Smooth muscle cell (in vitro differentiated cells): Measurements from ENCODE around the gene SETD1B. TPM values are rescaled to one million over a fixed set of nuclear protein-coding genes. Genes with fewer than 3 reads are reported as not detected.

Source experiments
- DNase-seq: peaks from one replicate; lab custom pipeline; 2025; ENCODE audit not compliant: unreplicated experiment; lab: John Stamatoyannopoulos, UW
- H2AFZ ChIP-seq: fragments of 200-600 bp; sonication (generic); 2 replicates; pipeline ENCODE4 v1.6.0; 2016; ENCODE audit warnings: antibody characterized with exemption, low read depth, mild to moderate bottlenecking
- H3F3A ChIP-seq: fragments of 200-600 bp; sonication (generic); 2 replicates; pipeline ENCODE4 v1.6.0; 2017; ENCODE audit warnings: antibody characterized with exemption, low read depth
- H3K27ac ChIP-seq: fragments of 200-600 bp; sonication (generic); 2 replicates; pipeline ENCODE4 v1.5.1; 2016; ENCODE audit warnings: low read depth, mild to moderate bottlenecking
- H3K27me3 ChIP-seq: fragments of 200-600 bp; sonication (generic); 2 replicates; pipeline ENCODE4 v1.6.1; 2016; ENCODE audit warnings: low read depth, mild to moderate bottlenecking
- H3K36me3 ChIP-seq: fragments of 200-600 bp; sonication (generic); 2 replicates; pipeline ENCODE4 v1.5.1; 2016; ENCODE audit warnings: low read depth
- H3K4me1 ChIP-seq: fragments of 200-600 bp; sonication (generic); 2 replicates; pipeline ENCODE4 v1.5.1; 2016; ENCODE audit warnings: low read depth
- H3K4me2 ChIP-seq: fragments of 200-600 bp; sonication (generic); 2 replicates; pipeline ENCODE4 v1.6.0; 2016; ENCODE audit warnings: mild to moderate bottlenecking
- H3K4me3 ChIP-seq: fragments of 200-600 bp; sonication (generic); 2 replicates; pipeline ENCODE4 v1.5.1; 2016; ENCODE audit warnings: mild to moderate bottlenecking
- H3K79me2 ChIP-seq: fragments of 200-600 bp; sonication (generic); 2 replicates; pipeline ENCODE4 v1.6.0; 2016; ENCODE audit warnings: low read depth, mild to moderate bottlenecking
- H3K9ac ChIP-seq: fragments of 200-600 bp; sonication (generic); 2 replicates; pipeline ENCODE4 v1.6.0; 2016; ENCODE audit warnings: low read depth
- H3K9me3 ChIP-seq: fragments of 200-600 bp; sonication (generic); replicated peaks from 2 replicates; pipeline ENCODE4 v1.5.1; 2016; ENCODE audit warnings: low read depth
- H4K20me1 ChIP-seq: fragments of 200-600 bp; sonication (generic); 2 replicates; pipeline ENCODE4 v1.6.0; 2016; ENCODE audit warnings: low read depth
- WGBS: methylation state at CpG from one replicate; pipeline ENCODE4 v1.1.7; 2016; ENCODE audit warnings: low lambda C conversion rate; 5-methylcytosine and 5-hydroxymethylcytosine counted together
- polyA plus RNA-seq: library from polyadenylated mRNA; unstranded; fragments of >200 nt; fragmentation: Nextera tagmentation; extraction: Ambion mirVana; gene quantifications from 2 replicates; pipeline ENCODE4 v1.2.1, GENCODE V29; 2016
- total RNA-seq: library from RNA; depleted of rRNA; stranded (reverse); fragments of >200 nt; gene quantifications from 2 replicates; pipeline ENCODE4 v1.2.3, GENCODE V29; 2014
- TF ChIP-seq, protein P1 (sequence below): fragments of 200-600 bp; sonication (generic); IDR thresholded peaks from 2 replicates; pipeline ENCODE4 v1.5.1; 2017; ENCODE audit warnings: borderline replicate concordance, mild to moderate bottlenecking, antibody characterized with exemption; ENCODE audit not compliant: insufficient read depth, poor library complexity, severe bottlenecking

Gene SETD1B
- total and polyA plus RNA-seq, 2 experiments from 2014 or later = 1.9 to 4.2 TPM

DNA sequence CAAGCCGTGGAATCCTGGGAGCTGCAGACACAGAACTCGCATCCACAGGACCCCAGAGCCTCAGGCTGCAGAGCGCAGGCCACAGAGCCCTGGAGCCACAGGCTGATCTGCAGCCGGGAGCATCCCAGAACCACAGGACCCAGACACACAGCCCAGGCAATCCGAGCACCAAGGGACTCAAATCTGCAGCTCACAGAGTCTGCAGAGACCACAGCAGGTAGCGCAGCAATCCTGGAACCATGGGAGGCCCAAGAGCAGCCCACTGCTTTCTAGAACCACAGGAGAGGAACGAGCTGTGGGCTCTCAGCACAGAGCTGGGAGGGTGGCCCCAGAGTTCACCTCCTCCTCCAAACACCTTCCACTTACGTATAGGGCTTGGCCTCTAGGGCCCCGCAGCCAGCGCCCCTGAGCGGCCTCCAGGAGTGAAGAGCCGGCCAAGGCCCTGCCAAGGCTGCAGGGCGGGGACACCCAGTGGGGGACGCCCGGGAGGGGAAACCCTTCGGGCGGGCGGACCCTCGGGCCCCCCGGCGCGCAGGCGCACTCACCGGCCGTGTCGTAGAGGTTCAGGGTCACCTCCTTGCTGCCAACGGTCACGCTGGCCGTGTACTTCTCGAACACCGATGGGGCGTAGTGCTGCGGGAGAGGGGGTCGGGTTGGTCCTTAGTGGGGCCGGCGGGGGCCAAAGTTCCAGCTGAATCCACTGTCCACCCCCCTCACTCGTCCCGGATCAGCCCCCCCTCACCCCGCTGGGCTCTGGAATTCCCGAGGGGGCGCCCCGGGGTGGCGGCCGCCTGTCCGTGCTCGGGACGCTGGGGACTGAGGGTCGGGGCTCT, 11.0 kb upstream of the SETD1B start:
- Histone ChIP-seq H3K4me3 (peak overlapping the region; percentile 68), H3K9ac (peak overlapping the region; percentile 69), H3K27me3 (no peaks in the 10 kb centered on the region), H3K79me2 (peaks cover 13% of the 10 kb centered on the region), H3K4me2 (peak overlapping the region; percentile 98), H4K20me1 (peaks cover 54% of the 10 kb centered on the region), H2AFZ (peak overlapping the region; percentile 19), H3K9me3 (no peaks in the 10 kb centered on the region), H3K27ac (peak overlapping the region; percentile 21), H3F3A (peaks cover 19% of the 10 kb centered on the region), H3K4me1 (peaks cover 12% of the 10 kb centered on the region), H3K36me3 (no peaks in the 10 kb centered on the region)
- WGBS = 29% methylated on average over 25 of the region's 48 CpGs
- TF ChIP-seq, protein P1, sequence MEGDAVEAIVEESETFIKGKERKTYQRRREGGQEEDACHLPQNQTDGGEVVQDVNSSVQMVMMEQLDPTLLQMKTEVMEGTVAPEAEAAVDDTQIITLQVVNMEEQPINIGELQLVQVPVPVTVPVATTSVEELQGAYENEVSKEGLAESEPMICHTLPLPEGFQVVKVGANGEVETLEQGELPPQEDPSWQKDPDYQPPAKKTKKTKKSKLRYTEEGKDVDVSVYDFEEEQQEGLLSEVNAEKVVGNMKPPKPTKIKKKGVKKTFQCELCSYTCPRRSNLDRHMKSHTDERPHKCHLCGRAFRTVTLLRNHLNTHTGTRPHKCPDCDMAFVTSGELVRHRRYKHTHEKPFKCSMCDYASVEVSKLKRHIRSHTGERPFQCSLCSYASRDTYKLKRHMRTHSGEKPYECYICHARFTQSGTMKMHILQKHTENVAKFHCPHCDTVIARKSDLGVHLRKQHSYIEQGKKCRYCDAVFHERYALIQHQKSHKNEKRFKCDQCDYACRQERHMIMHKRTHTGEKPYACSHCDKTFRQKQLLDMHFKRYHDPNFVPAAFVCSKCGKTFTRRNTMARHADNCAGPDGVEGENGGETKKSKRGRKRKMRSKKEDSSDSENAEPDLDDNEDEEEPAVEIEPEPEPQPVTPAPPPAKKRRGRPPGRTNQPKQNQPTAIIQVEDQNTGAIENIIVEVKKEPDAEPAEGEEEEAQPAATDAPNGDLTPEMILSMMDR = no peak
- DNase-seq = peak; percentile 29

- Histone ChIP-seq H3K79me2 (peaks cover 19% of the 10 kb centered on the region), H3K4me3 (peak within 1 kb of the TSS; percentile 68), H3K4me2 (peak within 1 kb of the TSS; percentile 98), H3K36me3 (no peaks in the 10 kb centered on the region), H3K27me3 (no peaks in the 10 kb centered on the region), H3K4me1 (peaks cover 18% of the 10 kb centered on the region), H3K27ac (peak within 1 kb of the TSS; percentile 99), H4K20me1 (peaks cover 54% of the 10 kb centered on the region), H3K9ac (peak within 1 kb of the TSS; percentile 69), H3K9me3 (no peaks in the 10 kb centered on the region), H3F3A (peaks cover 23% of the 10 kb centered on the region), H2AFZ (peak within 1 kb of the TSS; percentile 19)
- TF ChIP-seq, protein P1 = no peak
- WGBS = under 1% methylated on average over 21 of the region's 36 CpGs
- DNase-seq = peak; percentile 41
These were observed 10.4 kb upstream of the SETD1B start, which contains the start of gene RHOF for GRCh38 chr12:121793440-121793837. RHOF (minus strand) TSS chr12:121793688; CDS start chr12:121793633, 55 bp downstream.

DNA sequence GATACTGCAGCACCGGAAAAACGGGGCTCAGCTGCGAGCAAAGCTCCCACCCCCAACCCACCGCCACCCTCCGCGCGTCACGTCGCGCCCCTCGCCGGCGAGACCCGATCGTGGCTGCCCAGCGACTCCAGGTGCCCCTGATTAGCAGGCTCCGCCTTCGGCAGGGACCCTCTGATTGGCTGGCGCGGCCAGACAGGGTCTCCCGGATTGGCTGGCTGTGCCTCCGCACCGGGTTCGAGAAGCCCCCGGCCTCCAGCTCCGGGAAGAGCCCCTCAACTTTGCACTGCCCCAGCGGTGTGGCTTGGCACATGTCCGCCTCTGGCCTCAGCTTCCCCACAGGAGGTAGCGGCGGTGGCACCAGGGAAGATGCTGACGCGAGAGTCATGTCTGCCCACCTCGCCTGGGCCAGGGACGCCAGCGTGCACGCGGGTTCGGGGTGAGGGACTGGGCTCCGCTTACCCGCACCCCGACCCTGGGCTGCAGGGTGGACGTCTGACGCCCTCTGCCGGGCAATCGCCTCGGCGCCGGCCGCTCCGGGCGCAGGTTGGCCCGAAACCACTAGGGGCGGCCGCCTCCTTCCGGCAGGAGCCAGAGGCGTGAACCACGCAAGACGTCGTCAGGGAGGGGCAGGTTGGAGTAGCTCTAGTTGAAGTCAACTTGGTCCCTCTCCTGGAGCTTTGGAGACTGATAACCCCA, 9.8 kb upstream of the SETD1B start:
- Histone ChIP-seq H3K79me2 (peaks cover 25% of the 10 kb centered on the region), H3K4me3 (peak overlapping the region; percentile 68), H3K9ac (peak overlapping the region; percentile 69), H4K20me1 (peaks cover 59% of the 10 kb centered on the region), H3K4me1 (peaks cover 24% of the 10 kb centered on the region), H3F3A (peaks cover 23% of the 10 kb centered on the region), H2AFZ (peak overlapping the region; percentile 19), H3K4me2 (peak overlapping the region; percentile 98), H3K36me3 (no peaks in the 10 kb centered on the region), H3K9me3 (no peaks in the 10 kb centered on the region), H3K27ac (peak overlapping the region; percentile 99), H3K27me3 (no peaks in the 10 kb centered on the region)
- TF ChIP-seq, protein P1 = peak; percentile 95
- DNase-seq = peak; percentile 81
- under 1% methylated on average over 55 of the region's 59 CpGs for WGBS
